ENCODE results near the gene MYO18A.

MYO18A gene

GRCh38 chr17:29048440-29049368 is 131.5 kb downstream of the MYO18A start:
- DNase-seq = no peak

GRCh38 chr17:29046473-29046839 is 133.7 kb downstream of the MYO18A start:
- DNase-seq = no peak

GRCh38 chr17:29045734-29046472 is 134.3 kb downstream of the MYO18A start:
- DNase-seq = no peak

GRCh38 chr17:29045026-29045425 is 135.2 kb downstream of the MYO18A start:
- no peak for DNase-seq

- no peak for DNase-seq
Measured at GRCh38 chr17:29043539-29044145, 136.6 kb downstream of the MYO18A start.

GRCh38 chr17:29042679-29043538 is 137.3 kb downstream of the MYO18A start, which contains the start of gene PIPOX:
Gene PIPOX (plus strand): TSS chr17:29043141. CDS start chr17:29043226, 85 bp downstream.
- peak in 1 of 2 experiments; percentile 17 for DNase-seq

- no peak for DNase-seq
Measured at GRCh38 chr17:29042026-29042678, 138.0 kb downstream of the MYO18A start.

GRCh38 chr17:29041571-29041970 is 138.6 kb downstream of the MYO18A start:
- DNase-seq = no peak

GRCh38 chr17:29041091-29041490 is 139.1 kb downstream of the MYO18A start:
- no peak for DNase-seq

GRCh38 chr17:29039764-29040598 is 140.2 kb downstream of the MYO18A start:
- DNase-seq = no peak

GRCh38 chr17:29038085-29038795 is 142.0 kb downstream of the MYO18A start:
- peak in 1 of 2 experiments; percentile 17 for DNase-seq

- DNase-seq = no peak
Measured at GRCh38 chr17:29037739-29038084, 142.5 kb downstream of the MYO18A start.

- DNase-seq = no peak
Measured at GRCh38 chr17:29036584-29036983, 143.6 kb downstream of the MYO18A start.

- no peak for DNase-seq
Measured at GRCh38 chr17:29034510-29034909, 145.7 kb downstream of the MYO18A start.

GRCh38 chr17:29032857-29033197 is 147.4 kb downstream of the MYO18A start:
- DNase-seq = no peak

- DNase-seq = no peak
Measured at GRCh38 chr17:29032013-29032856, 148.0 kb downstream of the MYO18A start.

- no peak for DNase-seq
Measured at GRCh38 chr17:29031488-29031887, 148.7 kb downstream of the MYO18A start.

GRCh38 chr17:29024316-29024952 is 155.8 kb downstream of the MYO18A start:
- no peak for DNase-seq

GRCh38 chr17:29022074-29022473 is 158.1 kb downstream of the MYO18A start:
- DNase-seq = no peak
